Lower leg skin (tissue), 3 donors: ENCODE results near the gene DUSP3.

Source experiments
- POLR2A ChIP-seq, 2 donors: fragments of 450-650 bp; IDR thresholded peaks; one replicate each; pipeline ENCODE4 v1.6.1; 2016 to 2017; ENCODE audit warnings: antibody characterized with exemption in 2 of 2, mild to moderate bottlenecking in 1 of 2, moderate library complexity in 1 of 2
- TF ChIP-seq, protein P1 (sequence below), 3 donors: fragments of 450-650 bp; IDR thresholded peaks; one replicate each; pipeline ENCODE4 v1.5.1; 2016; ENCODE audit warnings: antibody characterized with exemption in 3 of 3, mild to moderate bottlenecking in 3 of 3, moderate library complexity in 2 of 3

- TF ChIP-seq, protein P1, sequence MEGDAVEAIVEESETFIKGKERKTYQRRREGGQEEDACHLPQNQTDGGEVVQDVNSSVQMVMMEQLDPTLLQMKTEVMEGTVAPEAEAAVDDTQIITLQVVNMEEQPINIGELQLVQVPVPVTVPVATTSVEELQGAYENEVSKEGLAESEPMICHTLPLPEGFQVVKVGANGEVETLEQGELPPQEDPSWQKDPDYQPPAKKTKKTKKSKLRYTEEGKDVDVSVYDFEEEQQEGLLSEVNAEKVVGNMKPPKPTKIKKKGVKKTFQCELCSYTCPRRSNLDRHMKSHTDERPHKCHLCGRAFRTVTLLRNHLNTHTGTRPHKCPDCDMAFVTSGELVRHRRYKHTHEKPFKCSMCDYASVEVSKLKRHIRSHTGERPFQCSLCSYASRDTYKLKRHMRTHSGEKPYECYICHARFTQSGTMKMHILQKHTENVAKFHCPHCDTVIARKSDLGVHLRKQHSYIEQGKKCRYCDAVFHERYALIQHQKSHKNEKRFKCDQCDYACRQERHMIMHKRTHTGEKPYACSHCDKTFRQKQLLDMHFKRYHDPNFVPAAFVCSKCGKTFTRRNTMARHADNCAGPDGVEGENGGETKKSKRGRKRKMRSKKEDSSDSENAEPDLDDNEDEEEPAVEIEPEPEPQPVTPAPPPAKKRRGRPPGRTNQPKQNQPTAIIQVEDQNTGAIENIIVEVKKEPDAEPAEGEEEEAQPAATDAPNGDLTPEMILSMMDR (IDR thresholded peaks at IDR 0.05): no peak
- no peak for TF ChIP-seq POLR2A (IDR thresholded peaks at IDR 0.05)
Observed at GRCh38 chr17:43734376-43734775, 44.4 kb downstream of the DUSP3 start.
